Liver (tissue), 9 donors: ENCODE measurements around the gene TMEM204. TPM values are rescaled to one million over a fixed set of nuclear protein-coding genes. Genes with fewer than 3 reads are reported as not detected.

Experiments used
- DNase-seq: peaks from one replicate; pipeline ENCODE4 v3.0.0-alpha.2; 2017; ENCODE audit warnings: low spot score
- H3K27ac ChIP-seq, 2 donors: one replicate each; pipeline ENCODE4 v1.7.0; 2013; ENCODE audit warnings: inconsistent platforms in 2 of 2, low read length in 2 of 2, control low read depth in 1 of 2, low read depth in 1 of 2, mild to moderate bottlenecking in 1 of 2
- H3K27me3 ChIP-seq, 4 donors: one replicate each; pipeline versions ENCODE4 v1.6.1 to v1.7.0; 2013; ENCODE audit warnings: low read length in 3 of 4, inconsistent platforms in 1 of 4, mild to moderate bottlenecking in 1 of 4, moderate library complexity in 1 of 4; ENCODE audit not compliant: control insufficient read depth in 4 of 4, insufficient read depth in 4 of 4
- H3K36me3 ChIP-seq, 4 donors: one replicate each; pipeline versions ENCODE4 v1.6.1 to v1.7.0; 2013; ENCODE audit warnings: low read length in 3 of 4, mild to moderate bottlenecking in 3 of 4, low read depth in 1 of 4, moderate library complexity in 1 of 4; ENCODE audit not compliant: control insufficient read depth in 4 of 4, insufficient read depth in 3 of 4
- H3K4me1 ChIP-seq, 4 donors: one replicate each; pipeline versions ENCODE4 v1.6.1 to v1.7.0; 2013; ENCODE audit warnings: low read length in 3 of 4, mild to moderate bottlenecking in 3 of 4, moderate library complexity in 1 of 4; ENCODE audit not compliant: control insufficient read depth in 4 of 4, insufficient read depth in 4 of 4
- H3K4me3 ChIP-seq, 3 donors: one replicate each; pipeline versions ENCODE4 v1.6.1 to v1.7.0; 2013; ENCODE audit warnings: low read length in 3 of 3, control low read depth in 1 of 3, low read depth in 1 of 3, mild to moderate bottlenecking in 1 of 3
- H3K9ac ChIP-seq, 2 donors: one replicate each; pipeline ENCODE4 v1.7.0; 2013; ENCODE audit warnings: low read length in 2 of 2, mild to moderate bottlenecking in 2 of 2, moderate library complexity in 2 of 2, control low read depth in 1 of 2, low read depth in 1 of 2
- H3K9me3 ChIP-seq, 4 donors: one replicate each; pipeline versions ENCODE4 v1.6.1 to v1.7.0; 2013; ENCODE audit warnings: low read length in 3 of 4; ENCODE audit not compliant: control insufficient read depth in 4 of 4
- CTCF ChIP-seq: fragments of 150-350 bp; IDR thresholded peaks from 2 replicates; pipeline ENCODE4 v1.5.1; 2017; ENCODE audit warnings: improper control_type of control experiment, low read depth, low read length; ENCODE audit not compliant: missing input control
- EGR1 ChIP-seq, 2 donors: IDR thresholded peaks; 2 replicates each; pipeline ENCODE4 v1.6.1; 2016 to 2018; ENCODE audit warnings: antibody characterized with exemption in 2 of 2, low read depth in 2 of 2
- FOXA1 ChIP-seq: IDR thresholded peaks from 2 replicates; pipeline ENCODE4 v1.6.1; 2016; ENCODE audit warnings: antibody characterized with exemption
- FOXA2 ChIP-seq: IDR thresholded peaks from 2 replicates; pipeline ENCODE4 v1.6.1; 2016; ENCODE audit warnings: antibody characterized with exemption
- GABPA ChIP-seq, 2 donors: IDR thresholded peaks in 1 of 2; conservative IDR thresholded peaks in 1 of 2; 2 replicates each; pipeline ENCODE4 v1.6.1; 2016; ENCODE audit warnings: antibody characterized with exemption in 2 of 2, mild to moderate bottlenecking in 1 of 2, moderate library complexity in 1 of 2
- HNF4A ChIP-seq, 2 donors: conservative IDR thresholded peaks; 2 replicates each; pipeline ENCODE4 v1.6.1; 2016; ENCODE audit warnings: antibody characterized with exemption in 2 of 2, mild to moderate bottlenecking in 2 of 2
- HNF4G ChIP-seq: IDR thresholded peaks from 2 replicates; pipeline ENCODE4 v1.6.1; 2016; ENCODE audit warnings: antibody characterized with exemption
- JUND ChIP-seq, 2 donors: IDR thresholded peaks; 2 replicates each; pipeline ENCODE4 v1.6.1; 2016; ENCODE audit warnings: antibody characterized with exemption in 2 of 2
- MAX ChIP-seq: IDR thresholded peaks from 2 replicates; pipeline ENCODE4 v1.6.1; 2016; ENCODE audit warnings: antibody characterized with exemption
- NR2F2 ChIP-seq: IDR thresholded peaks from 2 replicates; pipeline ENCODE4 v1.6.1; 2016; ENCODE audit warnings: antibody characterized with exemption
- RAD21 ChIP-seq, 2 donors: IDR thresholded peaks; 2 replicates each; pipeline ENCODE4 v1.6.1; 2016; ENCODE audit warnings: antibody characterized with exemption in 2 of 2, mild to moderate bottlenecking in 2 of 2
- REST ChIP-seq: IDR thresholded peaks from 2 replicates; pipeline ENCODE4 v1.6.1; 2016; ENCODE audit warnings: antibody characterized with exemption, mild to moderate bottlenecking
- RXRA ChIP-seq, 2 donors: IDR thresholded peaks; 2 replicates each; pipeline ENCODE4 v1.6.1; 2017 to 2018; ENCODE audit warnings: antibody characterized with exemption in 2 of 2, mild to moderate bottlenecking in 1 of 2
- SP1 ChIP-seq: IDR thresholded peaks from 2 replicates; pipeline ENCODE4 v1.6.1; 2018; ENCODE audit warnings: antibody characterized with exemption, mild to moderate bottlenecking
- TAF1 ChIP-seq: conservative IDR thresholded peaks from 2 replicates; pipeline ENCODE4 v1.6.1; 2016; ENCODE audit warnings: antibody characterized with exemption, mild to moderate bottlenecking
- YY1 ChIP-seq: IDR thresholded peaks from 2 replicates; pipeline ENCODE4 v1.6.1; 2016; ENCODE audit warnings: antibody characterized with exemption, mild to moderate bottlenecking
- WGBS: extraction: QIAGEN DNeasy Blood & Tissue Kit; methylation state at CpG from one replicate; pipeline ENCODE4 v1.1.7; 2013; 5-methylcytosine and 5-hydroxymethylcytosine counted together
- polyA plus RNA-seq, 2 donors: library from polyadenylated mRNA; stranded (reverse) in 1 of 2; unstranded in 1 of 2; fragments of 200-250 nt in 1 of 2; fragments of >200 nt in 1 of 2; fragmentation: Nextera tagmentation in 1 of 2; extraction: Ambion mirVana in 1 of 2; gene quantifications; one replicate each; pipeline versions ENCODE4 v1.2.1 to v1.2.3, GENCODE V29; 2013 to 2015
- total RNA-seq, 2 donors: library from RNA; depleted of rRNA; stranded (reverse); fragments of >200 nt; gene quantifications; one replicate each; pipeline ENCODE4 v1.2.3, GENCODE V29; 2014
- TF ChIP-seq, protein P1 (sequence below): IDR thresholded peaks from 2 replicates; pipeline ENCODE4 v1.6.1; 2016; ENCODE audit warnings: antibody characterized with exemption
- TF ChIP-seq, protein P2 (sequence below): IDR thresholded peaks from 2 replicates; pipeline ENCODE4 v1.6.1; 2016; ENCODE audit warnings: antibody characterized with exemption
- donor health status: healthy.
- donor health status: healthy.
- donor health status: healthy.
- donor health status: healthy.
- donor health status: healthy.

Gene TMEM204
- total and polyA plus RNA-seq, 4 donors: 3.5 to 14.4 (median 10.7) TPM

- H3K4me3 ChIP-seq: no peak overlapping the region
- no peak for DNase-seq
- TF ChIP-seq GABPA (IDR thresholded peaks at IDR 0.05 in 1 of 2, conservative IDR thresholded peaks at IDR 0.05 in 1 of 2) (no peak), SP1 (no peak), JUND (IDR thresholded peaks at IDR 0.05) (no peak), REST (no peak), TAF1 (no peak), FOXA2 (no peak), HNF4A (conservative IDR thresholded peaks at IDR 0.05) (no peak), MAX (no peak), RXRA (IDR thresholded peaks at IDR 0.05) (no peak), RAD21 (IDR thresholded peaks at IDR 0.05) (no peak), FOXA1 (no peak), YY1 (no peak), EGR1 (IDR thresholded peaks at IDR 0.05; ENCODE audit: low read depth in 2 of 2) (no peak), NR2F2 (no peak)
- TF ChIP-seq, protein P1, sequence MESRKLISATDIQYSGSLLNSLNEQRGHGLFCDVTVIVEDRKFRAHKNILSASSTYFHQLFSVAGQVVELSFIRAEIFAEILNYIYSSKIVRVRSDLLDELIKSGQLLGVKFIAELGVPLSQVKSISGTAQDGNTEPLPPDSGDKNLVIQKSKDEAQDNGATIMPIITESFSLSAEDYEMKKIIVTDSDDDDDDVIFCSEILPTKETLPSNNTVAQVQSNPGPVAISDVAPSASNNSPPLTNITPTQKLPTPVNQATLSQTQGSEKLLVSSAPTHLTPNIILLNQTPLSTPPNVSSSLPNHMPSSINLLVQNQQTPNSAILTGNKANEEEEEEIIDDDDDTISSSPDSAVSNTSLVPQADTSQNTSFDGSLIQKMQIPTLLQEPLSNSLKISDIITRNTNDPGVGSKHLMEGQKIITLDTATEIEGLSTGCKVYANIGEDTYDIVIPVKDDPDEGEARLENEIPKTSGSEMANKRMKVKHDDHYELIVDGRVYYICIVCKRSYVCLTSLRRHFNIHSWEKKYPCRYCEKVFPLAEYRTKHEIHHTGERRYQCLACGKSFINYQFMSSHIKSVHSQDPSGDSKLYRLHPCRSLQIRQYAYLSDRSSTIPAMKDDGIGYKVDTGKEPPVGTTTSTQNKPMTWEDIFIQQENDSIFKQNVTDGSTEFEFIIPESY: no peak
- TF ChIP-seq, protein P2, sequence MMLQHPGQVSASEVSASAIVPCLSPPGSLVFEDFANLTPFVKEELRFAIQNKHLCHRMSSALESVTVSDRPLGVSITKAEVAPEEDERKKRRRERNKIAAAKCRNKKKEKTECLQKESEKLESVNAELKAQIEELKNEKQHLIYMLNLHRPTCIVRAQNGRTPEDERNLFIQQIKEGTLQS: no peak
- peaks cover 2 to 24% (median 7%) of the 10 kb centered on the region in 4 donors for H3K4me1 ChIP-seq
- no peak overlapping the region for H3K9ac ChIP-seq
- no peaks in the 10 kb centered on the region for H3K27me3 ChIP-seq
- H3K9me3 ChIP-seq: no peaks in the 10 kb centered on the region
- peaks cover 0 to 6% (median 1%) of the 10 kb centered on the region in 4 donors for H3K36me3 ChIP-seq
- WGBS: 86% methylated on average over 8 of the region's 8 CpGs
- H3K27ac ChIP-seq: no peak overlapping the region
Measured at GRCh38 chr16:1550069-1550468, 16.6 kb downstream of the TMEM204 start.

GRCh38 chr16:1550696-1551095 lies 17.2 kb downstream of the TMEM204 start:
- Histone ChIP-seq H3K27me3 (no peaks in the 10 kb centered on the region), H3K27ac (no peak overlapping the region), H3K36me3 (peaks cover 0 to 10% (median 3%) of the 10 kb centered on the region in 4 donors), H3K4me3 (no peak overlapping the region), H3K9ac (no peak overlapping the region), H3K4me1 (peaks cover 2 to 23% (median 6%) of the 10 kb centered on the region in 4 donors), H3K9me3 (no peaks in the 10 kb centered on the region)
- 95% methylated on average over 15 of the region's 15 CpGs for WGBS
- DNase-seq: no peak
- TF ChIP-seq REST: no peak
- TF ChIP-seq CTCF: no peak
- TF ChIP-seq, protein P1: no peak
- no peak for TF ChIP-seq TAF1
- no peak for TF ChIP-seq MAX
- TF ChIP-seq HNF4G: no peak
- TF ChIP-seq EGR1 (IDR thresholded peaks at IDR 0.05; ENCODE audit: low read depth in 2 of 2): no peak
- TF ChIP-seq NR2F2: no peak
- TF ChIP-seq RAD21 (IDR thresholded peaks at IDR 0.05): no peak
- no peak for TF ChIP-seq YY1
- no peak for TF ChIP-seq FOXA1
- TF ChIP-seq JUND (IDR thresholded peaks at IDR 0.05): no peak
- TF ChIP-seq GABPA (IDR thresholded peaks at IDR 0.05 in 1 of 2, conservative IDR thresholded peaks at IDR 0.05 in 1 of 2): no peak
